Loucy (cell line): ENCODE results near the gene TBL1XR1.

Experiments used
- CTCF ChIP-seq: fragments of 200-600 bp; sonication (generic); conservative IDR thresholded peaks from 2 replicates; pipeline ENCODE4 v1.5.1; 2014; ENCODE audit warnings: mild to moderate bottlenecking, antibody characterized with exemption, low read length
- EZH2phosphoT487 ChIP-seq: fragments of 200-600 bp; IDR thresholded peaks from 2 replicates; pipeline ENCODE4 v1.6.1; 2018; ENCODE audit warnings: antibody characterized with exemption, mild to moderate bottlenecking, moderate library complexity, borderline replicate concordance

GRCh38 chr3:177147790-177148189 lies 49.5 kb downstream of the TBL1XR1 start:
- TF ChIP-seq CTCF (no peak), EZH2phosphoT487 (no peak)
